Thoracic aorta (tissue), 2 donors: Measurements from ENCODE around the gene OBP2A. TPM values are rescaled to one million over a fixed set of nuclear protein-coding genes. Genes with fewer than 3 reads are reported as not detected.

Experiments used
- ATAC-seq: fragments of 150-250 bp; one replicate; pipeline ENCODE4 v1.8.0; 2017; ENCODE audit warnings: low read depth; ENCODE audit not compliant: insufficient number of reproducible peaks, low FRiP score
- DNase-seq: peaks from one replicate; pipeline ENCODE4 v3.0.0-alpha.2; 2020; ENCODE audit warnings: low spot score
- H3K27ac ChIP-seq, 2 donors: fragments of 200-600 bp; sonication (generic); 1 replicate in 1 of 2; 2 replicates in 1 of 2; pipeline ENCODE4 v1.5.1; 2016; ENCODE audit warnings: mild to moderate bottlenecking in 2 of 2, moderate library complexity in 2 of 2
- H3K27me3 ChIP-seq: fragments of 200-600 bp; sonication (generic); replicated peaks from 2 replicates; pipeline ENCODE4 v1.6.0; 2016; ENCODE audit warnings: mild to moderate bottlenecking; ENCODE audit not compliant: insufficient read depth
- H3K36me3 ChIP-seq: fragments of 200-600 bp; sonication (generic); one replicate; pipeline ENCODE4 v1.5.1; 2016
- H3K4me1 ChIP-seq, 2 donors: fragments of 200-600 bp; sonication (generic); 1 replicate in 1 of 2; 2 replicates in 1 of 2; pipeline versions ENCODE4 v1.5.1 to v1.6.0; 2016; ENCODE audit warnings: low read depth in 2 of 2, mild to moderate bottlenecking in 1 of 2; ENCODE audit not compliant: control insufficient read depth in 1 of 2
- H3K4me3 ChIP-seq: fragments of 200-600 bp; sonication (generic); 2 replicates; pipeline ENCODE4 v1.5.1; 2016; ENCODE audit warnings: mild to moderate bottlenecking
- H3K9me3 ChIP-seq: fragments of 200-600 bp; sonication (generic); 2 replicates; pipeline ENCODE4 v1.5.1; 2016
- total RNA-seq, 2 donors: library from RNA; depleted of rRNA; stranded (reverse); fragments of >200 nt; gene quantifications; one replicate each; pipeline versions ENCODE4 v1.1.0 to v1.2.3, GENCODE V29; 2016
- TF ChIP-seq, protein P1 (sequence below): fragments of 200-600 bp; sonication (generic); IDR thresholded peaks from one replicate; pipeline ENCODE4 v1.5.1; 2019; ENCODE audit warnings: antibody characterized with exemption

OBP2A gene
- total RNA-seq, 2 donors from 2014 or later = not detected

DNA sequence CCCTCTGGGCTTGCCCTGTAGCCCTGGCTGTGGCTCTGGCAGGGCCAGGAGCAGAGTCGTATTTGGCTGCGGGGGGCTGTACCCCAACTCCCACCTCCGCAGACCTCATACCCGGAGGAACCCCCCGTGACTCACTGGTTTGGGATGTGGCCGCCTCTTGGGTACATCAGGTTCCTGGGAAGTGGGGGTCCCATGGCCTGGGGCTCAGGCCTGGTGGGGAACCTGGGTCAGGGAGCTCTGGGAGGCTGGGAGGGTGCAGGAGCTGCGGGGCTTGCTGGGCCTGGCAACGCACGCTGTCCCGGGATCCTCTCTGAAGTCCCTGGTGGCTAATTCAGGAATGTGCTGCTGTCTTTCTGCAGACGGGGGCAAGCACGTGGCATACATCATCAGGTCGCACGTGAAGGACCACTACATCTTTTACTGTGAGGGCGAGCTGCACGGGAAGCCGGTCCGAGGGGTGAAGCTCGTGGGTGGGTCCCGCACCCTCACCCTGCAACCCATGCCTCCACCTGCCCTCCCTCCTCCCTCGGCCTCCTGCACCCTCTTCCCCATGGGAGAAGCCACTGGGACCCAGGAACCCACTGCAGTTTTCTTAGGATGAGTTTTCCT, 22.3 kb upstream of the OBP2A start:
- TF ChIP-seq, protein P1, sequence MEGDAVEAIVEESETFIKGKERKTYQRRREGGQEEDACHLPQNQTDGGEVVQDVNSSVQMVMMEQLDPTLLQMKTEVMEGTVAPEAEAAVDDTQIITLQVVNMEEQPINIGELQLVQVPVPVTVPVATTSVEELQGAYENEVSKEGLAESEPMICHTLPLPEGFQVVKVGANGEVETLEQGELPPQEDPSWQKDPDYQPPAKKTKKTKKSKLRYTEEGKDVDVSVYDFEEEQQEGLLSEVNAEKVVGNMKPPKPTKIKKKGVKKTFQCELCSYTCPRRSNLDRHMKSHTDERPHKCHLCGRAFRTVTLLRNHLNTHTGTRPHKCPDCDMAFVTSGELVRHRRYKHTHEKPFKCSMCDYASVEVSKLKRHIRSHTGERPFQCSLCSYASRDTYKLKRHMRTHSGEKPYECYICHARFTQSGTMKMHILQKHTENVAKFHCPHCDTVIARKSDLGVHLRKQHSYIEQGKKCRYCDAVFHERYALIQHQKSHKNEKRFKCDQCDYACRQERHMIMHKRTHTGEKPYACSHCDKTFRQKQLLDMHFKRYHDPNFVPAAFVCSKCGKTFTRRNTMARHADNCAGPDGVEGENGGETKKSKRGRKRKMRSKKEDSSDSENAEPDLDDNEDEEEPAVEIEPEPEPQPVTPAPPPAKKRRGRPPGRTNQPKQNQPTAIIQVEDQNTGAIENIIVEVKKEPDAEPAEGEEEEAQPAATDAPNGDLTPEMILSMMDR = no peak
- no peak overlapping the region for H3K27ac ChIP-seq
- no peaks in the 10 kb centered on the region for H3K36me3 ChIP-seq
- H3K9me3 ChIP-seq = no peaks in the 10 kb centered on the region
- no peak overlapping the region for H3K4me3 ChIP-seq
- ATAC-seq (no peak), DNase-seq (no peak)
- no peaks in the 10 kb centered on the region for H3K27me3 ChIP-seq
- H3K4me1 ChIP-seq = no peaks in the 10 kb centered on the region

DNA sequence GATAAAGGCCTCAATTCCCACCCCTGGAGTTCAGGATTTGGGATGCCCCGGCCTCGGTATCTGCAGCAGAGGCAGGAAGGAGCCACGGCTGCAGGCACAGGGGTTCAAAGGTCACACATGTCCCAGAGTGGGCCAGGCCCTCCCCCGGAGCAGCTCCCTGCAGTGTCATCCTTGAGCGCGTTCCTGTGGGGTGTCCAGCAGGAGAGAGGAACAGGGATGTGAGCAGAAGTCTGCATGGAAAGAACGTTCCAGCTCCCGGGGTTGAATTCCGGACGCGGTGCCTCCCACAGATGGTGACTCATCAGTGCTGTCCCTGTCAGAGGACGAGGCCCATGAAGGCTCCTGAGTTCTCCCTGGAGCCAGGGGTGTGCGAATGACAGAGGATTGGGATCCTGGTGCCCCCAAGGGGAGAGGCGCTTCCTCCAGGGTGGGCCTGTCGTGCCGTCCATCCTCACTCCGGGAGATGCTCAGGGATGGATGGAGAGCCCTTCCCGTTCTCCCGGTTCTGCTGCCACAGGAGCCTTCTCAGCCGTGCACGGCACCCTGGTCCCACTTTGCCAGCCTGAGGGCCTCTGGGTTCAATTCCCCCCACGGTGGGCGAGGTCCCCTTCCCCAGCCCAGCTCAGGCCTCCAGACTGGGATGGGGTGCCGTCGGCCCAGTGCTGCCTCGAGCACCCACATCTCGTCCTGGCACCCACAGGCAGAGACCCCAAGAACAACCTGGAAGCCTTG, 21.6 kb upstream of the OBP2A start:
- H3K27ac ChIP-seq = no peak overlapping the region
- DNase-seq (no peak), ATAC-seq (no peak)
- no peaks in the 10 kb centered on the region for H3K9me3 ChIP-seq
- TF ChIP-seq, protein P1 = no peak
- H3K27me3 ChIP-seq = no peaks in the 10 kb centered on the region
- H3K36me3 ChIP-seq = no peaks in the 10 kb centered on the region
- H3K4me1 ChIP-seq = no peaks in the 10 kb centered on the region
- H3K4me3 ChIP-seq = no peak overlapping the region

DNA sequence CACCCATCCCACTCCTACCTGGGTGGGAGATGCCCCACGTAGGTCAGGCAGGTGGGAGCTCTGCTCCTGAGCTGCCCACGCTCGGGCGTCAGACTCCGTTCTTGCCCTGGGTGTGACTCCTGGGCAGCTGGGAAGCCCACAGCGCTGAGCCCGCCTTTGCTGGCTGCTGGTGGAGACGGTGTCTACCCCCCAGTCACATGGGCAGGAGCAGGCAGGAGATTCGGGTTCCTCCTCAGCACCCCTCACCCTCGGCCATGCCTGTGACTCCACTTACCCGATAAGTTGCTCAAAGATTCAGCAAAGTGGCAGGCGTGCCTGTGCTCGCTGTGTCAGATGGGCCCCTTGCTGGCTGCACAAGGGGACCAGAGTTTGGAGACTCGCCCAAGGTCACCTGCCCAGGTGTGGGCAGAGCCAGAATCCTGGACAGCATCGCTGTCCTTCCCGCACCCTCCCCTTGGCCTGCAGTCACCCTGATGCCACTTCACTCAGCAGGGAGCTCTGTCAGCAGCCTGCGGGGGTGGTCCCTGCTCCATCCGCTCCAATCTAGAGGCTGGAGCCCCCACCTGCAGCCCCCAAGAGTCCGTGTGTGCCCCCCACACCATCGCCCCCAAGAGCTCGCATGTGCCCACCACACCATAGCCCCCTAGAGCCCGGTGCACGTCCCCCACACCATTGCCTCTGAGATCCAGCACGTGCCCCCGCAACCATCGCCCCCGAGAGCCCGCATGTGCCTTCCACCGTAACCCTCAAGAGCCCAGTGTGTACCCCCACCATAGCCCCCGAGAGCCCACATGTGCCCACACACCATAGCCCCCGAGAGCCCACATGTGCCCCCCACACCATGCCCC, 20.5 kb upstream of the OBP2A start:
- no peak for DNase-seq
- Histone ChIP-seq H3K4me3 (no peak overlapping the region), H3K27ac (no peak overlapping the region), H3K9me3 (no peaks in the 10 kb centered on the region), H3K36me3 (no peaks in the 10 kb centered on the region), H3K27me3 (no peaks in the 10 kb centered on the region), H3K4me1 (no peaks in the 10 kb centered on the region)
- TF ChIP-seq, protein P1 = no peak
- ATAC-seq = no peak

DNA sequence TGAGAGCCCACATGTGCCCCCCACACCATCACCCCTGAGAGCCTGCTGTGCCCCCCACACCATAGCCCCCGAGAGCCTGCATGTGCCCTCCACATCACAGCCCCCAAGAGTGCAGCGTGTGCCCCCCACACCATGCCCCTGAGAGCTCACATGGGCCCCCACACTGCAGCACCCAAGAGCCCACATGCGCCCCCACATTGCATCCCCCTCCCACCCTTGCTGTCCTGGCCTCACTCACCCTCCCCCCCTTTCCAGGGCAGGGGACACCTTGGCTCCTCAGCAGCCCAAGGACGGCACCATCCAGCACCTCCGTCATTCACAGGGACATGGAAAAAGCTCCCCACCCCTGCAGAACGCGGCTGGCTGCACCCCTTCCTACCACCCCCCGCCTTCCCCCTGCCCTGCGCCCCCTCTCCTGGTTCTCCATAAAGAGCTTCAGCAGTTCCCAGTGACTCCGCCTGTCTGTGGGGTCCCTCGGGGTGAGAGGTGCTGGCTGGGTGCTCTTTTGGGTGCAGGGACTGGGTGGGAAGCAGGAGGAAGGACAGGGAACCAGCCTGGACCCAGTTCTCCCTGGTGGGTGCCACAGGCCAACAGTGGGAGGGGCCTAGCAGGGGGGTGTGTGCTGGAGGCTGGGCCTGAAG, 19.7 kb upstream of the OBP2A start:
- no peak for DNase-seq
- TF ChIP-seq, protein P1 = no peak
- Histone ChIP-seq H3K27me3 (no peaks in the 10 kb centered on the region), H3K27ac (no peak overlapping the region), H3K36me3 (no peaks in the 10 kb centered on the region), H3K4me3 (no peak overlapping the region), H3K4me1 (no peaks in the 10 kb centered on the region), H3K9me3 (no peaks in the 10 kb centered on the region)
- ATAC-seq = no peak
